Measurements from ENCODE around the gene KLHDC4. TPM values are rescaled to one million over a fixed set of nuclear protein-coding genes. Genes with fewer than 3 reads are reported as not detected.

Gene KLHDC4
- total and polyA plus RNA-seq, 10 of the 15 experiments (the other 5 are each of a cell fraction or from before 2014, with no cell fraction given): 0.80 to 62.1 (median 32.8) TPM

DNA sequence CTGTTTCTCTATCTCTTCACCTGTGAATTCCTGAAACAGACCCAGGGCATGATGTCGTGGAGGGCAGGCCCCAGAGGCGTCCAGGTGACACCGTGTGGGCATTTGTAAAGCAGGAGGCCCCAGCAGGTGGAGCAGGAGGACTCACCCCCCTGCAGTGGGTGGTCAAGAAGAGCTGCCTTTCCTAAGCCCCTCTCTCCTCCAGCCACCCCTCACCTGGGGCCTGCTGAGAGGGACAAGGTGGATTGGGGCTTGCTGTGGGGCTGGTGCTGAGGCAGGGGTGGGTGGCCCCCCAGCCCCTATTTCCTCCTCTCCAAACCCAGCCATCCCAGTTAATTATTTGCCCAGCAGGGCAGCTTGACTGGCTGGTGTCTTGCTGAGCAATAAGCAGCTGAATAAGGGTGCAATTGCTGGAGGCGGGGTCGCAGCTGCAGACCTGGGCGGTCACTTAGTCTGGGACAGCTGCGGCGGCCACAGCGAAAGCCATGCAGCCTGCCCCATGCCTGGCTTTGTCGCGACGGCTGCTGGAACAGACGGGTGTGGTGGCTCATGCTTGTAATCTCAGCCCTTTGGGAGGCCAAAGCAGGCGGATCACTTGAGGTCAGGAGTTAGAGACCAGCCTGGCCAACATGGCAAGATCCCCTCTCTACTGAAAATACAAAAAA, 107.1 kb downstream of the KLHDC4 start:
- BruUV-seq (replicated peaks): no TSS peak

More for the DNA sequence above, 107.1 kb downstream of the KLHDC4 start:
- Histone ChIP-seq H3K9me3 (replicated peaks; ENCODE audit: control insufficient read depth, insufficient read depth, low read length) (no peaks in the 10 kb centered on the region), H3K27ac (ENCODE audit: control insufficient read depth, insufficient read depth) (no peak overlapping the region), H3K9ac (ENCODE audit: control insufficient read depth, insufficient read depth, low read length) (no peak overlapping the region), H3K36me3 (ENCODE audit: control insufficient read depth in 2 of 2, insufficient read depth in 2 of 2, low read length in 1 of 2) (no peaks in the 10 kb centered on the region), H2AFZ (ENCODE audit: control insufficient read depth, low read depth, low read length) (no peak overlapping the region), H4K20me1 (ENCODE audit: control insufficient read depth, insufficient read depth) (no peaks in the 10 kb centered on the region), H3K27me3 (replicated peaks in 1 of 2; ENCODE audit: control insufficient read depth in 2 of 2, insufficient read depth in 2 of 2, low read length in 1 of 2) (no peaks in the 10 kb centered on the region; a peak in 1 of 4 replicates), H3K79me2 (ENCODE audit: control insufficient read depth, insufficient read depth, low read length) (no peaks in the 10 kb centered on the region), H3K4me2 (ENCODE audit: control insufficient read depth, insufficient read depth) (no peak overlapping the region), H3K4me3 (no peak overlapping the region), H3K4me1 (ENCODE audit: control insufficient read depth, insufficient read depth, low read length) (no peaks in the 10 kb centered on the region)
- RAD21 ChIA-PET (ENCODE audit: unreplicated experiment): no interaction called here
- no peak for FAIRE-seq
- intact Hi-C loops (cut with micrococcal nuclease; ENCODE audit: unreplicated experiment) (no loop called here), in situ Hi-C loops (cut with MboI) (no loop called here)
- no peak for DNase-seq (ENCODE audit: low read depth, low spot score)
- WGBS (ENCODE audit: insufficient coverage, insufficient replicate concordance, low lambda C conversion rate, missing lambda C conversion rate): 27% methylated on average over 14 of the region's 14 CpGs
- TF ChIP-seq, protein P1, sequence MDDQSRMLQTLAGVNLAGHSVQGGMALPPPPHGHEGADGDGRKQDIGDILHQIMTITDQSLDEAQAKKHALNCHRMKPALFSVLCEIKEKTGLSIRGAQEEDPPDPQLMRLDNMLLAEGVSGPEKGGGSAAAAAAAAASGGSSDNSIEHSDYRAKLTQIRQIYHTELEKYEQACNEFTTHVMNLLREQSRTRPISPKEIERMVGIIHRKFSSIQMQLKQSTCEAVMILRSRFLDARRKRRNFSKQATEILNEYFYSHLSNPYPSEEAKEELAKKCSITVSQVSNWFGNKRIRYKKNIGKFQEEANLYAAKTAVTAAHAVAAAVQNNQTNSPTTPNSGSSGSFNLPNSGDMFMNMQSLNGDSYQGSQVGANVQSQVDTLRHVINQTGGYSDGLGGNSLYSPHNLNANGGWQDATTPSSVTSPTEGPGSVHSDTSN (IDR thresholded peaks at IDR 0.05; ENCODE audit: insufficient replicate concordance, low read depth, low read length): no peak
- no peak for TF ChIP-seq EED (IDR thresholded peaks at IDR 0.05; ENCODE audit: low read depth)
- no peak for TF ChIP-seq CEBPB (IDR thresholded peaks at IDR 0.05; ENCODE audit: borderline replicate concordance in 1 of 2, low read depth in 2 of 2, low read length in 2 of 2)
- no peak for TF ChIP-seq ZNF622 (IDR thresholded peaks at IDR 0.05)
- TF ChIP-seq ZSCAN29 (IDR thresholded peaks at IDR 0.05): no peak
- TF ChIP-seq BHLHE40 (IDR thresholded peaks at IDR 0.05; ENCODE audit: borderline replicate concordance in 1 of 2, low read depth in 2 of 2, low read length in 1 of 2): no peak
- no peak for TF ChIP-seq GABPA (IDR thresholded peaks at IDR 0.05; ENCODE audit: low read depth)
- TF ChIP-seq, protein P2, sequence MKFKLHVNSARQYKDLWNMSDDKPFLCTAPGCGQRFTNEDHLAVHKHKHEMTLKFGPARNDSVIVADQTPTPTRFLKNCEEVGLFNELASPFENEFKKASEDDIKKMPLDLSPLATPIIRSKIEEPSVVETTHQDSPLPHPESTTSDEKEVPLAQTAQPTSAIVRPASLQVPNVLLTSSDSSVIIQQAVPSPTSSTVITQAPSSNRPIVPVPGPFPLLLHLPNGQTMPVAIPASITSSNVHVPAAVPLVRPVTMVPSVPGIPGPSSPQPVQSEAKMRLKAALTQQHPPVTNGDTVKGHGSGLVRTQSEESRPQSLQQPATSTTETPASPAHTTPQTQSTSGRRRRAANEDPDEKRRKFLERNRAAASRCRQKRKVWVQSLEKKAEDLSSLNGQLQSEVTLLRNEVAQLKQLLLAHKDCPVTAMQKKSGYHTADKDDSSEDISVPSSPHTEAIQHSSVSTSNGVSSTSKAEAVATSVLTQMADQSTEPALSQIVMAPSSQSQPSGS (IDR thresholded peaks at IDR 0.05; ENCODE audit: low read length): no peak
- no peak for TF ChIP-seq NFYB (IDR thresholded peaks at IDR 0.05; ENCODE audit: insufficient read depth, low read depth, low read length)
- ATAC-seq: no peak
- CTCF ChIA-PET: no interaction called here
- SMC1A ChIA-PET (ENCODE audit: uncharacterized antibody, unreplicated experiment): no interaction called here
- POLR2A ChIA-PET: interaction anchor here (0.9 kb wide), 1 partner anchor 110 kb away, joined by 3 read pairs; no protein-coding TSS in a partner anchor

Other genes starting within 250 kb of the KLHDC4 start
- 0.11 TPM in 1 of 2 replicates, not detected in the other for gene JPH3, start 163.5 kb downstream of the KLHDC4 start, total RNA-seq (2014; rRNA removed)
- not detected in 2 replicates for gene JPH3, start 163.5 kb downstream of the KLHDC4 start, total RNA-seq (2014; rRNA removed; fragmentation: Illumina TruSeq; extraction: Trizol)
- gene JPH3, start 163.5 kb downstream of the KLHDC4 start, total RNA-seq (2021): 0.05 TPM in 1 of 2 replicates, not detected in the other
- gene JPH3, start 163.5 kb downstream of the KLHDC4 start, polyA plus RNA-seq (2011; rRNA removed): not detected in 2 replicates
- gene JPH3, start 163.5 kb downstream of the KLHDC4 start, polyA plus RNA-seq (2014; fragmentation: Illumina TruSeq; extraction: Trizol): not detected in 2 replicates
- gene JPH3, start 163.5 kb downstream of the KLHDC4 start, polyA plus RNA-seq (2014; fragmentation: Nextera tagmentation; extraction: Ambion mirVana): not detected
- gene JPH3, start 163.5 kb downstream of the KLHDC4 start, polyA plus RNA-seq (2014; rRNA removed): not detected in 2 replicates
- under 1 TPM in 1 of 2 experiments, not detected in 1; 0.05 TPM for gene JPH3, start 163.5 kb downstream of the KLHDC4 start, polyA plus RNA-seq (2016; fragmentation: Nextera tagmentation; extraction: Ambion mirVana)
- gene SLC7A5, start 103.5 kb upstream of the KLHDC4 start, total RNA-seq (2014; rRNA removed): 29.8 and 33.4 TPM in 2 replicates
- gene SLC7A5, start 103.5 kb upstream of the KLHDC4 start, total RNA-seq (2014; rRNA removed; fragmentation: Illumina TruSeq; extraction: Trizol): 11.4 and 13.0 TPM in 2 replicates
- 95.1 and 101 TPM in 2 replicates for gene SLC7A5, start 103.5 kb upstream of the KLHDC4 start, total RNA-seq (2021)
- gene SLC7A5, start 103.5 kb upstream of the KLHDC4 start, polyA plus RNA-seq (2011; rRNA removed): 4.8 and 8.6 TPM in 2 replicates
- 10.1 and 38.1 TPM in 2 replicates for gene SLC7A5, start 103.5 kb upstream of the KLHDC4 start, polyA plus RNA-seq (2014; fragmentation: Illumina TruSeq; extraction: Trizol)
- 1 to 10 TPM; 2.3 to 4.2 TPM for gene SLC7A5, start 103.5 kb upstream of the KLHDC4 start, polyA plus RNA-seq (2014; fragmentation: Nextera tagmentation; extraction: Ambion mirVana)
- 44.5 and 51.5 TPM in 2 replicates for gene SLC7A5, start 103.5 kb upstream of the KLHDC4 start, polyA plus RNA-seq (2014; rRNA removed)
- gene SLC7A5, start 103.5 kb upstream of the KLHDC4 start, polyA plus RNA-seq (2016; fragmentation: Nextera tagmentation; extraction: Ambion mirVana): 10 to 100 TPM; 55.0 to 56.2 TPM
- not detected in 2 replicates for gene CA5A, start 170.5 kb upstream of the KLHDC4 start, total RNA-seq (2014; rRNA removed)
- not detected in 2 replicates for gene CA5A, start 170.5 kb upstream of the KLHDC4 start, total RNA-seq (2014; rRNA removed; fragmentation: Illumina TruSeq; extraction: Trizol)
- gene CA5A, start 170.5 kb upstream of the KLHDC4 start, total RNA-seq (2021): not detected in 2 replicates
- not detected in 2 replicates for gene CA5A, start 170.5 kb upstream of the KLHDC4 start, polyA plus RNA-seq (2011; rRNA removed)
- not detected in 2 replicates for gene CA5A, start 170.5 kb upstream of the KLHDC4 start, polyA plus RNA-seq (2014; fragmentation: Illumina TruSeq; extraction: Trizol)
- gene CA5A, start 170.5 kb upstream of the KLHDC4 start, polyA plus RNA-seq (2014; fragmentation: Nextera tagmentation; extraction: Ambion mirVana): not detected
- not detected in 2 replicates for gene CA5A, start 170.5 kb upstream of the KLHDC4 start, polyA plus RNA-seq (2014; rRNA removed)
- gene CA5A, start 170.5 kb upstream of the KLHDC4 start, polyA plus RNA-seq (2016; fragmentation: Nextera tagmentation; extraction: Ambion mirVana): not detected
- 9.6 and 13.4 TPM in 2 replicates for gene BANP, start 185.4 kb upstream of the KLHDC4 start, total RNA-seq (2014; rRNA removed)
- 10.8 and 11.7 TPM in 2 replicates for gene BANP, start 185.4 kb upstream of the KLHDC4 start, total RNA-seq (2014; rRNA removed; fragmentation: Illumina TruSeq; extraction: Trizol)
- 17.8 and 21.9 TPM in 2 replicates for gene BANP, start 185.4 kb upstream of the KLHDC4 start, total RNA-seq (2021)
- 10.9 and 12.7 TPM in 2 replicates for gene BANP, start 185.4 kb upstream of the KLHDC4 start, polyA plus RNA-seq (2011; rRNA removed)
- 11.5 and 12.0 TPM in 2 replicates for gene BANP, start 185.4 kb upstream of the KLHDC4 start, polyA plus RNA-seq (2014; fragmentation: Illumina TruSeq; extraction: Trizol)
- gene BANP, start 185.4 kb upstream of the KLHDC4 start, polyA plus RNA-seq (2014; fragmentation: Nextera tagmentation; extraction: Ambion mirVana): 1 to 10 TPM; 3.9 to 7.3 TPM
- 12.9 and 14.4 TPM in 2 replicates for gene BANP, start 185.4 kb upstream of the KLHDC4 start, polyA plus RNA-seq (2014; rRNA removed)
- gene BANP, start 185.4 kb upstream of the KLHDC4 start, polyA plus RNA-seq (2016; fragmentation: Nextera tagmentation; extraction: Ambion mirVana): 10 to 100 TPM; 13.3 to 16.8 TPM

Data from GM12878 (cell line).